Stimulated activated CD4-positive, alpha-beta T cell treated with anti-CD3 and anti-CD28 coated beads, Interleukin-2, amount 100 ng/mL, for 24 hours (primary cell): ENCODE data around the gene EED.

Experiments
- DNase-seq, 2 donors: peaks; one replicate each; pipeline ENCODE4 v3.0.0-alpha.2; 2020

Gene EED, protein sequence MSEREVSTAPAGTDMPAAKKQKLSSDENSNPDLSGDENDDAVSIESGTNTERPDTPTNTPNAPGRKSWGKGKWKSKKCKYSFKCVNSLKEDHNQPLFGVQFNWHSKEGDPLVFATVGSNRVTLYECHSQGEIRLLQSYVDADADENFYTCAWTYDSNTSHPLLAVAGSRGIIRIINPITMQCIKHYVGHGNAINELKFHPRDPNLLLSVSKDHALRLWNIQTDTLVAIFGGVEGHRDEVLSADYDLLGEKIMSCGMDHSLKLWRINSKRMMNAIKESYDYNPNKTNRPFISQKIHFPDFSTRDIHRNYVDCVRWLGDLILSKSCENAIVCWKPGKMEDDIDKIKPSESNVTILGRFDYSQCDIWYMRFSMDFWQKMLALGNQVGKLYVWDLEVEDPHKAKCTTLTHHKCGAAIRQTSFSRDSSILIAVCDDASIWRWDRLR

DNA sequence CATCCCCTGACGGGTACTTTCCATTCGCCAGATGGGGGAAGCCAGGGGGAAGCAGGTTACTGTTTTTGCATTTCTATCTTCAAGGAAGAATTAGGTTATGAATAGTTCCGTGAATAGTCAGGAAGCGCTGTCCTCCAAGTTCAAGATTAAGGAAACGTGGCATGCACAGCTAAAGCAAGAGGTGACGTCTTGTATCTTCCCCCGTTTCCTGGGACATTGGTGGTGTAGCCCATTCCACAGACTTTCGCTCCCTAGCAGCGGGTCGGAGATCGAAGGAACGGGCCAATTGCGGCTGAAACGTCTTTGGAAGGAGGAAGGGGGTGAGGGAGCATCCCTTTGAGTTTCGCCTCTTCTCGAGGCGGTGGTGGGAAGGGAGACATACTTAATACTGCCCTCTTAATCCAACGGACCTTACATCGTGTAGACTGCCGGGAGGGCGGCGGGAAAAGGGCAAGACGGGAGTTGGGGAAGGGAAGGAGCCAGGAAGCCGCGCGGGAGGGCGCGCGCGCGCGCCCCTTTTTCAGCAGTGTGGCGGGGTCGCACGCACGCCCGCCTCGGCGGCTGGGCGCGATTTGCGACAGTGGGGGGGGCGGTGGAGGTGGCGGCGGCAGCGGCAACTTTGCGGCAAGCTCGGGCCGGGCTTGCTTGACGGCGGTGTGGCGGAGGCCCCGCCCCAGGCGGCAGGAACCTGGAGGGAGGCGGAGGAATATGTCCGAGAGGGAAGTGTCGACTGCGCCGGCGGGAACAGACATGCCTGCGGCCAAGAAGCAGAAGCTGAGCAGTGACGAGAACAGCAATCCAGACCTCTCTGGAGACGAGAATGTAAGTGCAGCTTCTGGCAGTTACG, at the start of gene EED:
EED (plus strand) TSS at position 232 of the 847 bp plus-strand sequence; CDS start at position 709, 477 bp downstream.
- DNase-seq: peak; percentile 96

- no peak for DNase-seq
These were observed 49.6 kb upstream of the EED start for GRCh38 chr11:86194998-86195397.

- no peak for DNase-seq
These were observed 48.4 kb upstream of the EED start for GRCh38 chr11:86196085-86196696.

DNA sequence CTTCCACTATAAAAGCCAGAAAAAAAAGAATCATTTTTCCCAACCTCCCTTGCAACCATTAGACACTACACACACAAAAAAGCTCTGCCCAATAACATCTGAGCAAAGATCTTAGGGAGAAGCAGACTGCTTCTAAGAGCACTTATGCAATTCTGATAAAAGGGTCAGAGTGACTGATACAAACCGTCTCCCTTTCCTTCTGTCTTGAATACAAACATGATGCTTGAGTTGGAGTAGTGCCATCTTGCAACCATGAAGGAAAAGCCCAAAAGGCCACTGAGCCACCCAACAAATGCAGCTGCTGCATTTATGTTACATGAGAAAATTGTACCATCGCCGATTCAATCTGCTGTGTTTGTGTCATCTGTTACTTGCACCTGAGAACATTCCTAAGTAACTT, 47.6 kb upstream of the EED start:
- DNase-seq: no peak

DNA sequence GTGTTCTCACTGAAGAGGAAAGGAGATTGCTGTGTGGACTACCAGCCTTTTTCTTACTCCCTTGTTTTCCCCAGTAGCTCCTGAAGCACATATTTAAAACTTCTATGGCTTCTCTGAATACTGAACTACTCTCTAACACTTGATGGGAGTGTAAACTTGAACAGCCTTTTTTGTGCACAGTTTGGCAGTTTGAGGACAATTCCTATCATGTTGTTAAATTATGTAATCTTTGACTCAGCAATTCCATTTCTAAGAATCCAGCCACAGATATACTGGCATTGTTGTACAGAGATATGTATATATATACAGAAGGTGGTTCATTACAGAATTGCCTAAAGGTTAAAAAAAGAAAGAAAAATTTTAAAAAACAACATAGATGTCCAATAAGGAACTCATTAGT, 47.1 kb upstream of the EED start:
- no peak for DNase-seq

DNA sequence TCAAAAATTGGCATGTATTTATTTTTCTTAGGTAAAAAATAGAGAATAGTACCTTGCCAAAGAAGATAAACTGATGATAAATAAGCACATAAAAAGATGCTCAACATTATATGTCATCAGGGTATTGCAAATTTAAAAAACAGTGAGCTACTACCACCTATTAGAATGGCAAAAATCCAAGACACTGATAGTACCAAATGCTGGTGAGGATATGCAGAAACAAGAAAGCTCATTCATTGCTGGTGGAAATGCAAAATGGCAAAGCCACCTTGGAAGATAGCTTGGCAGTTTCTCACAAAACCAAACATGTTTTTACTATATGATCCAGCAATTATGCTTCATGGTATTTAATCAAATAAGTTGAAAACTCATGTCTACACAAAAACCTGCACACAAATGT, 46.4 kb upstream of the EED start:
- no peak for DNase-seq

- no peak for DNase-seq
These were observed 45.2 kb upstream of the EED start for GRCh38 chr11:86199354-86199753.

DNA sequence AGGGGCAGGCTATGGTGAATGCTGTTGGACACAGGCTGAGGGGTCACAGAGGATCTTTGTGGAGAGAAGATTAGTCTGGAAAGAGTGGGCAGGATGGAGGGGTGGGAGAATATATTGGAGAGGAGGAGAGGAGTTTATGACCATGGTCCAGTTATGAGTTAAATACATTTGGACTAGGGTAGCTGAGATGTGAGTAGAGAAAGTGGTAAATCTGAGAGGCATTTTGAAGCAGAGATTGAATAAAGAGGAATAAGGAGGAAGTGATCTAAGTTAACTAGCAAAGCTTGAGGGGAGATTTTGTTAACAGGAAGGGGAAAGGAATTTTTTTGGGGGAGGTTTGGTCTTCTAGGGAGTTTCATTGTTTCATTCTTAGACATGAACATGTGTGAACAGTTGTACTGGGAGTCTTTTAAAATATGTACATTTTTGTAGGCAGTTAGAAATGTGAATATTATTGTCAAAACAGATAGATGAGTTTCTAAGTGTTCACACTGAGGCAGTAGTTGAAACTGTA, 43.1 kb upstream of the EED start:
- no peak for DNase-seq

DNA sequence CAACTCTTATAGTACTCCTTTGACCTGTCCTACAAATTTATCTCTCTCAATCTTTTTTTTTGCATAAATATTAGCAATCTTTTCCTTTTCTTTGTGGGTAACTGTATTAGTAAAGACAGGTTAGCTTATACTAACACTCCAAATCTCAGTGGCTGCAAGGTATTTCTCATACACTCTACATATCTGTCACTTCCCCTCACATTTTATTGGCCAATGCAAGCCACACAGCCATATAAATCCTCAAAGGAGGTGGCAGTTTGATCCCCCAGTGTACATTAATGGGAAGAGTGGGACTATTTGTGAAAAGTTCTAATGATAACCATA, 42.6 kb upstream of the EED start:
- no peak for DNase-seq

DNA sequence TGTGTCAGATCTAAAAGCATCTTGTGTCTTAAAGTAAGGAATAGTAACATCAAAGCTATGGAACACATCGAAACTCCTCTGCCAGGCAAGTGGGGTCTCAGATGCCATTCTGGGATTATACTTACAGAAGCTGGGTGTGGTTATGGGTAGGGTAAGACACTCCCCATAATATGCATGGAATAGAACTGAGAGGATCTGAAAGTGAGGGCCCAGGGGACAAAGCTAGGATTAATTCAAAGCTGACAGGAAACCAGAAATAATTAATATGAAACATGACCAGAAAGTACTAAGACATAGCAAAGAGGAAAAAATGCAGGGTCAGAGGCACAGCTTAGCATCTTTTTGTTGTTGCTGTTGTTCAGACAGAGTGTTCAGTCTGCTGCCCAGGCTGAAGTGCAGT, 40.2 kb upstream of the EED start:
- DNase-seq: no peak

DNA sequence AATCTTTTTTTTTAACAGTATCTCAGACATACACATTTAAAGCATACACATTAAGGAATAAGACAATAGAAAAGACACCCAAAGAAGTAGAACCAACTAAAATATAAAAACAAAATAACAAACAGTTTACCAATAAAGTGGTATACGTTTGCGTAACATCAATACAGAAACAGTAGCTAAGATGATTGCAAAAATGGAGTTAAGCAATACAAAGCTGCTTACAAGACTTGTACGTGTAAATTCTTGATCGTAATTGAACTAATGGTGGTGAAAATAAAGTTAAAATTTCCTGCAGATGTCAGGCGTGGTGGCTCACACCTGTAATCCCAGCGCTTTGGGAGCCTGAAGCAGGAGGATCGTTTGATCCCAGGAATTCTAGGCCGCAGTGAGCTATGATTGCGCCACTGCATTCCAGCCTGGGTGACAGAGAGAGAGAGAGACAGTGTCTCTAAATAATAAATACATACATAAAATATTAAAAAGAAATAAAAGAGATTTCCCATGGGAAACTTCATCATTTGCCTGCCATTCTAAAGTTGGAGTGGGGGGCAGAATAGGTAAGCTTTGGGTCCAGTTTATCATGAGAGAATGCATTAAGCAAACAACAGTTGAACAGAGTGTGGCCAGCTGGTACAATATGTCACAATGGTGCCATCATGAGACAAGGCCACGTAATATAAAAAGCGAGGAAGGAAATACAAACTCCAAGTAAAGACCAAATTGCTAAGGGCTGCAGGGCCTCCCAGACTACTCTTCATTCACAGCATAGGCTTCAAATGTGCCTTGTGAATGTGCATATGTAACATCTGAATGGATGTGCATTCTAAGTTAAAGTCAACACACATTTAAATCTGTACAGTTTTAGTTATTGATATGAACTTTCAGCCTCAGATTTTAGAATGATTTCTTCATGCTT, 38.9 kb upstream of the EED start:
- no peak for DNase-seq

- no peak for DNase-seq
These were observed 38.2 kb upstream of the EED start for GRCh38 chr11:86206337-86206695.

- DNase-seq: no peak
These were observed 37.1 kb upstream of the EED start for GRCh38 chr11:86207413-86207812.

GRCh38 chr11:86208572-86208971, 36.0 kb upstream of the EED start:
- DNase-seq: no peak

GRCh38 chr11:86209806-86210657, 34.5 kb upstream of the EED start:
- DNase-seq: no peak

DNA sequence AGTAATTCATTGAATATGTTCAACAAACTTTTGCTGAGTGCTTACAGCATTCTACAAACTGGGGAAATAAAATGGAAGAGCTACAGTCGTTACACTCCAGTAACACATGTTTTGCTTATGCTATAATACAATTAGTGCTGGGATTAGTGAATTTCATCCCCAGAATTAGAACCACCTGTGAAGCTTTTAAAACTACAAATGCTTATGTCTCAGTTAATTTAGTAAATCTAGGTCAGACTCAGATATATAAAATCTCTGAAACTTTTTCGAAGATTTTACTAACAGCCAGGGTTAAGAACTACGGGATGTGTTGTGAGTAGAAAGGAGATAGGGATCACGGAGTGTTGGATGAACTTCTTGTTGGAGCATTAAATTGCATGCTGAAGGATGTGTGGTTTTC, 33.7 kb upstream of the EED start:
- no peak for DNase-seq

GRCh38 chr11:86211619-86212018, 32.9 kb upstream of the EED start:
- DNase-seq: no peak

DNA sequence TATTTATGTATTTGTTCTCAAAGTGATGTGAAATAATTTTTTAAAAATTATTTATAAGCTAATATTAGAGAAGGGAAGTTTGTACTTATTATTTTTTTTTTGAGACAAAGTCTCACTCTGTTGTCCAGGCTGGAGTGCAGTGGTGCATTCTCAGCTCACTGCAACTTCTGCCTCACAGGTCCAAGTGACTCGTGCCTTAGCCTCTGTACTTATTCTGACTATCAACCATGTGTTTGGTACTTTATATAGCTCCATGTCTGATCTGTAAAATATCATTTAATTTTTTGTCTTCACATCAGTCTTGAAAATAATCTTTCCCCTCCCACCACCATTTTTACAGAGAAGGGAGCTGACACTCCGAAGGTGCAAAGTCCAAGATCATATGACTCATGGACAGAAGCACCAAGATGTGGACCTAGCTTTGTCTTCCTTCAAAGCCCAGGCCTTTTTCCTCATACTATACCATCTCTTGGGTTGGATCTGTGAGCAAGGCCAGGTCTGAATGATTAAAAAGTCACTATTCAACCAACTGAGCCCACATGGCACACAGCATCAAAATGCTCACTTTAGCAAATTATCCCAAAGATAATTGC, 32.4 kb upstream of the EED start:
- DNase-seq: no peak

DNA sequence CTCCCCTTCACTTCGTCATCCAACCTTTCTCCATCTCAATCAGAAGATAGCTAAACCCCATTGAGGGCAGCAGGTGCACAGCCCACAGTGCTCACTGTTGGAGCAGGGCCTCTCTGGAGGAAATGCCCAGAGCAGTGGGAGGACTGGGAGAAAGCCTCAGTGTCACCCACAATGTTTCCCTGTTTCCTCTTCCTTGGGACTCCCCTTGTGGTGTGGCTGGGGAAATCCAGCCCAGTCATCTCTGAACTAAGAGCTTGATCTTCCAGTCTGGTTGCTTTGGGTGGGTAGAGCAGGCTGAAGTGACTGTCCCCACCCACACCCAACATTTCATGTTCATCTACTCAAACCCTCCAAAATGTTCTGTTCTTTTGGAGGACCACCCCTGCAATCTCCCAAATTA, 29.8 kb upstream of the EED start:
- peak; percentile 80 to 83 for DNase-seq

- peak; percentile 72 to 73 for DNase-seq
These were observed 26.1 kb upstream of the EED start for GRCh38 chr11:86218125-86219084.
